Chondrocyte (in vitro differentiated cells): ENCODE measurements around the gene SUPT4H1. TPM values are rescaled to one million over a fixed set of nuclear protein-coding genes. Genes with fewer than 3 reads are reported as not detected.
A peak's percentile ranks its signal among the peaks of the same experiment; 100 is the strongest.

Experiments
- DNase-seq: peaks from one replicate; pipeline ENCODE4 v3.0.0; 2021; ENCODE audit warnings: mixed read lengths, low spot score
- H3K27ac Mint-ChIP-seq: one replicate; pipeline ENCODE4 v1.8.0; 2021; ENCODE audit warnings: mild to moderate bottlenecking, moderate library complexity, mixed read lengths; ENCODE audit not compliant: unreplicated experiment
- H3K27me3 Mint-ChIP-seq: 2 replicates; pipeline ENCODE4 v1.8.0; 2021; ENCODE audit warnings: low read depth, mixed read lengths
- H3K36me3 Mint-ChIP-seq: 2 replicates; pipeline ENCODE4 v1.8.0; 2021; ENCODE audit warnings: low read depth, mixed read lengths
- H3K4me1 Mint-ChIP-seq: 2 replicates; pipeline ENCODE4 v1.8.0; 2021; ENCODE audit warnings: low read depth, mild to moderate bottlenecking, mixed read lengths
- H3K4me3 Mint-ChIP-seq: one replicate; pipeline ENCODE4 v1.8.0; 2021; ENCODE audit warnings: mild to moderate bottlenecking, moderate library complexity, mixed read lengths; ENCODE audit not compliant: unreplicated experiment
- H3K9me3 Mint-ChIP-seq: 2 replicates; pipeline ENCODE4 v1.8.0; 2021; ENCODE audit warnings: low read depth, mixed read lengths
- CTCF ChIP-seq: fragments of 200-600 bp; sonication (generic); IDR thresholded peaks from 2 replicates; pipeline ENCODE4 v1.5.0; 2021; ENCODE audit warnings: antibody characterized with exemption, mild to moderate bottlenecking, moderate library complexity
- total RNA-seq: library from RNA; stranded (reverse); gene quantifications from 3 replicates; pipeline ENCODE4 v1.2.1, GENCODE V29; 2021

The SUPT4H1 gene
- total RNA-seq, 1 donor from 2014 or later = 57.4 TPM

- Mint-ChIP-seq H3K36me3 (no peaks in the 10 kb centered on the region), H3K4me1 (no peaks in the 10 kb centered on the region), H3K27ac (no peak overlapping the region), H3K4me3 (no peak overlapping the region), H3K9me3 (no peaks in the 10 kb centered on the region), H3K27me3 (peaks cover 16% of the 10 kb centered on the region)
- no peak for DNase-seq
- TF ChIP-seq CTCF = no peak
Measured at GRCh38 chr17:58312829-58313228, 39.2 kb downstream of the SUPT4H1 start.

- Mint-ChIP-seq H3K4me1 (no peaks in the 10 kb centered on the region), H3K27me3 (peaks cover 14% of the 10 kb centered on the region), H3K27ac (no peak overlapping the region), H3K36me3 (no peaks in the 10 kb centered on the region), H3K9me3 (no peaks in the 10 kb centered on the region), H3K4me3 (no peak overlapping the region)
- no peak for TF ChIP-seq CTCF
- DNase-seq = peak; percentile 91
Measured at GRCh38 chr17:58312021-58312630, 39.9 kb downstream of the SUPT4H1 start.

- TF ChIP-seq CTCF = no peak
Measured at GRCh38 chr17:58311429-58311894, 40.5 kb downstream of the SUPT4H1 start.

GRCh38 chr17:58310511-58311428 is 41.2 kb downstream of the SUPT4H1 start:
- no peak for TF ChIP-seq CTCF
- Mint-ChIP-seq H3K4me3 (no peak overlapping the region), H3K4me1 (no peaks in the 10 kb centered on the region), H3K27me3 (peaks cover 17% of the 10 kb centered on the region), H3K27ac (no peak overlapping the region), H3K36me3 (no peaks in the 10 kb centered on the region), H3K9me3 (no peaks in the 10 kb centered on the region)
- peak; percentile 87 for DNase-seq

More at GRCh38 chr17:58311429-58311894, 40.5 kb downstream of the SUPT4H1 start:
- Mint-ChIP-seq H3K4me3 (no peak overlapping the region), H3K4me1 (no peaks in the 10 kb centered on the region), H3K27ac (no peak overlapping the region), H3K36me3 (no peaks in the 10 kb centered on the region), H3K27me3 (peaks cover 17% of the 10 kb centered on the region), H3K9me3 (no peaks in the 10 kb centered on the region)
- DNase-seq = no peak

- H3K27ac Mint-ChIP-seq = no peak overlapping the region
- TF ChIP-seq CTCF = no peak
- no peak overlapping the region for H3K4me3 Mint-ChIP-seq
- peaks cover 12% of the 10 kb centered on the region for H3K27me3 Mint-ChIP-seq
- H3K36me3 Mint-ChIP-seq = no peaks in the 10 kb centered on the region
- no peaks in the 10 kb centered on the region for H3K4me1 Mint-ChIP-seq
- no peak for DNase-seq
- H3K9me3 Mint-ChIP-seq = no peaks in the 10 kb centered on the region
Measured at GRCh38 chr17:58309918-58310259, 42.1 kb downstream of the SUPT4H1 start.
